Testis (tissue), 2 donors: ENCODE data around the gene MAML3.

Source experiments
- POLR2A ChIP-seq: fragments of 450-650 bp; IDR thresholded peaks from one replicate; pipeline ENCODE4 v1.6.1; 2017; ENCODE audit warnings: antibody characterized with exemption, mild to moderate bottlenecking, moderate library complexity
- TF ChIP-seq, protein P1 (sequence below), 3 experiments: fragments of 450-650 bp in 2 of 3; fragments of 200-600 bp in 1 of 3; sonication (generic) in 1 of 3; IDR thresholded peaks; one replicate each; pipeline ENCODE4 v1.5.1; 2016 to 2019; ENCODE audit warnings: antibody characterized with exemption in 3 of 3, mild to moderate bottlenecking in 2 of 3, moderate library complexity in 1 of 3

DNA sequence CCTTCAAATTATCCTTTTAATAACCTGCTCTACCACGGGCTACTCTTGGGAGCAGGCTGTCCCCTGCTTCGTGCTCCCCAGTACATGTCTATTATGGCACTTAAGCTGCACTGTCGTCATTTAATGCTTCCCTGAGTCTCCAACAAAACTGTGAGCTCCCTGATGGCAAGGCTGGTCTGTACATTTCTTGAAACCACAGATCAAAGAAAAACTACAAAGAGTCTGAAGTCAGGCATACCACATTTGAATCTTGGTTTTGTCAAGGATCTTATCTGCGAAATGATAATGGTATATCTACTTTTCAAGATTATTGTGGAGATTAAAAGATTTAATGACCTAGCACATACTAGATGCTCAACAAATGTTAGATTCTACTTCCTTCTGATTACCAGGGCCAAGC is 45.7 kb downstream of the MAML3 start:
- no peak for TF ChIP-seq POLR2A
- TF ChIP-seq, protein P1, sequence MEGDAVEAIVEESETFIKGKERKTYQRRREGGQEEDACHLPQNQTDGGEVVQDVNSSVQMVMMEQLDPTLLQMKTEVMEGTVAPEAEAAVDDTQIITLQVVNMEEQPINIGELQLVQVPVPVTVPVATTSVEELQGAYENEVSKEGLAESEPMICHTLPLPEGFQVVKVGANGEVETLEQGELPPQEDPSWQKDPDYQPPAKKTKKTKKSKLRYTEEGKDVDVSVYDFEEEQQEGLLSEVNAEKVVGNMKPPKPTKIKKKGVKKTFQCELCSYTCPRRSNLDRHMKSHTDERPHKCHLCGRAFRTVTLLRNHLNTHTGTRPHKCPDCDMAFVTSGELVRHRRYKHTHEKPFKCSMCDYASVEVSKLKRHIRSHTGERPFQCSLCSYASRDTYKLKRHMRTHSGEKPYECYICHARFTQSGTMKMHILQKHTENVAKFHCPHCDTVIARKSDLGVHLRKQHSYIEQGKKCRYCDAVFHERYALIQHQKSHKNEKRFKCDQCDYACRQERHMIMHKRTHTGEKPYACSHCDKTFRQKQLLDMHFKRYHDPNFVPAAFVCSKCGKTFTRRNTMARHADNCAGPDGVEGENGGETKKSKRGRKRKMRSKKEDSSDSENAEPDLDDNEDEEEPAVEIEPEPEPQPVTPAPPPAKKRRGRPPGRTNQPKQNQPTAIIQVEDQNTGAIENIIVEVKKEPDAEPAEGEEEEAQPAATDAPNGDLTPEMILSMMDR (IDR thresholded peaks at IDR 0.05) = no peak
